HepG2 (cell line): ENCODE data around the gene SF3B6. TPM values are rescaled to one million over a fixed set of nuclear protein-coding genes. Genes with fewer than 3 reads are reported as not detected.

Experiments used
- ARHGAP35 ChIP-seq: sonication (generic); formaldehyde crosslinking; IDR thresholded peaks from 2 replicates; pipeline ENCODE4 v1.9.0; 2022; ENCODE audit warnings: mild to moderate bottlenecking, inconsistent platforms, moderate library complexity, missing genetic modification reagents, borderline replicate concordance
- BCL3 ChIP-seq: sonication (generic); formaldehyde crosslinking; IDR thresholded peaks from 2 replicates; pipeline ENCODE4 v1.5.1; 2020; ENCODE audit warnings: mild to moderate bottlenecking, missing genetic modification reagents, moderate library complexity
- EEA1 ChIP-seq: sonication (generic); formaldehyde crosslinking; IDR thresholded peaks from 2 replicates; pipeline ENCODE4 v1.5.1; 2020; ENCODE audit warnings: mild to moderate bottlenecking, missing genetic modification reagents, borderline replicate concordance
- GATAD2A ChIP-seq: IDR thresholded peaks from 2 replicates; pipeline ENCODE4 v1.6.1; 2016
- JUNB ChIP-seq: sonication (generic); formaldehyde crosslinking; IDR thresholded peaks from 2 replicates; pipeline ENCODE4 v1.8.0; 2022; ENCODE audit warnings: missing genetic modification reagents, mild to moderate bottlenecking, borderline replicate concordance
- KIAA2018 ChIP-seq: sonication (generic); formaldehyde crosslinking; IDR thresholded peaks from 2 replicates; pipeline ENCODE4 v1.5.0; 2020; ENCODE audit warnings: mild to moderate bottlenecking, missing genetic modification reagents, borderline replicate concordance
- KLF6 ChIP-seq: IDR thresholded peaks from 2 replicates; pipeline ENCODE4 v1.8.0; 2016; ENCODE audit warnings: missing biosample characterization, missing genetic modification reagents
- SRF ChIP-seq: IDR thresholded peaks from 2 replicates; pipeline ENCODE4 v1.6.1; 2011; ENCODE audit warnings: mild to moderate bottlenecking, low read depth, low read length, moderate library complexity
- TSC22D2 ChIP-seq: sonication (generic); formaldehyde crosslinking; IDR thresholded peaks from 2 replicates; pipeline ENCODE4 v1.5.1; 2020; ENCODE audit warnings: missing genetic modification reagents, mild to moderate bottlenecking, borderline replicate concordance
- ZBTB10 ChIP-seq: sonication (generic); formaldehyde crosslinking; IDR thresholded peaks from 2 replicates; pipeline ENCODE4 v1.4.0; 2020; ENCODE audit warnings: missing genetic modification reagents, borderline replicate concordance
- ZFX ChIP-seq: sonication (generic); formaldehyde crosslinking; IDR thresholded peaks from 2 replicates; pipeline ENCODE4 v1.4.0; 2020; ENCODE audit warnings: mild to moderate bottlenecking, low read depth, missing genetic modification reagents, moderate library complexity
- ZNF770 ChIP-seq: sonication (generic); formaldehyde crosslinking; IDR thresholded peaks from 2 replicates; pipeline ENCODE4 v1.5.0; 2020; ENCODE audit warnings: mild to moderate bottlenecking, missing genetic modification reagents
- ZSCAN31 ChIP-seq: sonication (generic); formaldehyde crosslinking; IDR thresholded peaks from 2 replicates; pipeline ENCODE4 v1.5.0; 2020; ENCODE audit warnings: low read depth, mild to moderate bottlenecking, missing genetic modification reagents
- polyA plus RNA-seq, 8 experiments: library from polyadenylated mRNA; depleted of rRNA in 3 of 8; stranded (reverse) in 7 of 8; unstranded in 1 of 8; fragments of >200 nt; fragmentation: Illumina TruSeq in 4 of 8; extraction: Trizol in 4 of 8; gene quantifications; 2 replicates each; pipeline versions ENCODE4 v1.2.1 to v1.2.3, GENCODE V29; 2011 to 2016; ENCODE audit warnings: low read depth in 4 of 8, missing spikeins in 1 of 8, mixed read lengths in 1 of 8; ENCODE audit not compliant: insufficient read depth in 1 of 8
- total RNA-seq, 5 experiments: library from RNA; depleted of rRNA; stranded (reverse); fragments of >200 nt; fragmentation: Illumina TruSeq; extraction: Trizol; gene quantifications; 2 replicates each; pipeline ENCODE4 v1.2.3, GENCODE V29; 2016; ENCODE audit warnings: low read depth in 1 of 5

Gene SF3B6
- total and polyA plus RNA-seq, 2 of the 13 experiments (the other 11 are each of a cell fraction or from before 2014, with no cell fraction given) = 177 to 182 TPM

- TF ChIP-seq ZBTB10 (CRISPR knock-in tag) (no peak), TSC22D2 (CRISPR knock-in tag) (0 out of 2 replicates have a peak, but pooled peaks have one; percentile 57), ARHGAP35 (CRISPR knock-in tag) (0 out of 2 replicates have a peak, but pooled peaks have one; percentile 33), BCL3 (0 out of 2 replicates have a peak, but pooled peaks have one; percentile 61), EEA1 (no peak), GATAD2A (CRISPR knock-in tag) (0 out of 2 replicates have a peak, but pooled peaks have one; percentile 23), KLF6 (no peak), ZFX (no peak), ZNF770 (no peak), SRF (no peak), KIAA2018 (CRISPR knock-in tag) (no peak), ZSCAN31 (0 out of 2 replicates have a peak, but pooled peaks have one; percentile 45), JUNB (no peak)
Observed at GRCh38 chr2:24021122-24021998, 54.8 kb downstream of the SF3B6 start (continued).
